IPS-11a (cell line): ENCODE measurements around the gene NTM.

Source experiments
- H3K4me3 ChIP-seq: one replicate; pipeline ENCODE4 v1.5.1; 2013; ENCODE audit warnings: low read depth, low read length, control low read depth

The NTM gene

GRCh38 chr11:132024587-132025295 lies 654.3 kb downstream of the NTM start:
- no peak overlapping the region for H3K4me3 ChIP-seq

DNA sequence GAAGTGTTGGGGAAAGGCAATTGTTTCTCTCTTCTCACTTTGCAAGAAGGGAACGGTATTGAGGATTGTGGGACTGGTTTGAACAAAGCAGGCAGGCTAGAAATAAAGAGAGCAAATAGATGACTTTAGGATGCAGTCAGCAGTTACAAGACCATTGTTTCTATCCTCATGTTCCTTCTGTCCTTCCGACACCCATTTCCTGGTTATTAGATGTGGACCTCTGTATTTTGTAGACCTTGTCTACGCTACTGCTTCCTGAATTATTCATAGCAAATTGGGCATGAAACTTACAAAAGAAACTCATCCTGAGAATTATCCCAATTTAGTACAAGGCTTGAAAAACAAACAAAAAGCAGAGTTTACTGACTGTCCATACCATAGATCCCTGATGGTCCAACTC lies 656.3 kb downstream of the NTM start:
- no peak overlapping the region for H3K4me3 ChIP-seq

DNA sequence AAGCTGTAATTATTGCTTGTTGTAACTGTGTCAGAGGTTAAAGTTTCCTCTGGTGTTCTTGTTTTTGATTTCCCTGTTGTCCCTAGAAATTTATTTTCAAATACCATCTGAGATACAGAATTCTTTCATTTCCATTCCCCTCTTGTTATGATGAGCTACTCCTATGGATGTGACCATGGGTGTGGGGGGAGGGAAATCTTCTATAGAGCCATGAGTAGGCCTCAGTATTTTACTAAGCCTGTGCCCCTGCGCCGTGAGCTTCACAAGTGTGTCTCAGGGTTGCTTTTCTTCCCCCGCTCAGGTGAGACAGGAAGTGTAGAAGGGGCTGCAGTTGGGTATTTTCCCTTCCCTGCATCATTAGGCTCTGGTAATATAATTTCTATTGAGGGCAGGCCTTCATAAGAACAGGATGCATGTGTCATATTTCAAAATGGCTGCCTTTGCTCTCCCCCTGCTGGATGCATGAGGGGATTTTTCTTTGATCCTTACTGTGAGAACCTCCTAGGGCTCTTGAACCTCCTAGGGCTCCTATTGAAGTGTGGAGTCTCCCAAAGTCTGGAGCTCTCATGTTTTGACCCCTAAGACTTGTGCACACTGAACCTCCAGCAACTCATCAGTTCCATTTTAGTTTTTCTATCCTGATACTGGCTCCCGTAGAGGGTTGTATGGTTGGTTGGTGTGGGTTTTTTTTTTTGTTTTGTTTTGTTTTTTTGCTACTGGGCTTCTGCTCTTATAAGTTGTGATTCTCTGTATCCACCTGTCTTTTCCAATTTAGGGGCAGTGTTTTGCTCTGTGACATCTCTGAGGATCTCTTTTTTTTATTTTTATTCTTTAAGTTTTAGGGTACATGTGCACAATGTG lies 658.2 kb downstream of the NTM start:
- H3K4me3 ChIP-seq = no peak overlapping the region

DNA sequence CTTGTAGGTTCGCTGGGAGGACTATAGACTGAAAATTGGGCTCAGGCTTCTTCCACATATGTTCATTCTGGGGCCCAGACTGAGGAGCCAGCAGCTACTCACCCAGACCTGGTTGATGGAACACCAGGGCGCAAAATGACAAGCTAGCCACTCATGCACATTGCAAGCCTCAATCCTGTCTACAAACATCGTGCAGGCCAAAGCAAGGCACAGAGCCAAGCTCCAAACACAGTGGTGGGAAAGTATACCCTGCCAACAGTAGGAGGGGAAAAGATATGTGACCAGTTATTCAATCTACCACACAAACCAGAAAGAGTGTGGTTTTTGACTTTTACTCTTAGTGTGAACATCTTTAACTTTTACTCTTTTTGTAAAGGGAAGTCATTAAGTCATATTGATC lies 660.5 kb downstream of the NTM start:
- H3K4me3 ChIP-seq = no peak overlapping the region

DNA sequence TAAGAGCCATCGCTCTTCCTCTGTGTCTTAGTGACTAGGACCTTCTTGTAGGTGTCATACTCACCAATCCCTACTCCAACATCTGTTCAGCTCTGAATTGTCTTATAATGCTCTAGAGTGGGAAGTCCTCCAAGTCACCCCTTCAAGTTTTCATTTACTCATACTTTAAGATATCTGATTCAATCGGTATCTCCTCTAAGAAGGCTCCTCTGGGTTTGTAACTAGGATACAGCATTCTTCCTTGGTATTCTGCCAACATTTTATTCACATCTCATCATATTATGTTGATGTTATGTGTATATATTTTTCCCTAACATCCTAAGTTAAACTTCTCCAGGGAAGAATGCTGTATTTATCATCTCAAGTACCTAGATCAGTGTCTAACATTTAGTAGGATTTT lies 662.1 kb downstream of the NTM start:
- no peak overlapping the region for H3K4me3 ChIP-seq

DNA sequence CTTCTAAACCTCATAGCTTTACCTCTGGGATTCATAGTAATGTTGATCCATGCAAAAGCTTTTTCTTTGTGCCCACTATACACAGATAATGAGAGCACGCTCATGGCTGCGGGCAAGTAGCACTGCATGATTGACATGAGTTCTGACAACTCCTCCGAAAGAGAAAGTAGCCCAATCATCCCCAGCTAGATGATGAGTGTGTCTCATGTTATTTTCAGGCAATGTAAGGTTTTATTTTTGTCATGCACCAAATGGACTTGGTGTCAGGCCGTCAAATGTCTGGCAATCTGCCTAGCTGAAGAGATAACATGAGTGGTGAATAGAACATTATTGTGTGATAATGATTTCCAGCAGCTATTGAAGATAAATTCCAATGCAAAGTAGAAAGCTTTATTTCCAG lies 662.6 kb downstream of the NTM start:
- no peak overlapping the region for H3K4me3 ChIP-seq

GRCh38 chr11:132035228-132035627 lies 664.8 kb downstream of the NTM start:
- no peak overlapping the region for H3K4me3 ChIP-seq

GRCh38 chr11:132035766-132036165 lies 665.4 kb downstream of the NTM start:
- no peak overlapping the region for H3K4me3 ChIP-seq

GRCh38 chr11:132036220-132036619 lies 665.8 kb downstream of the NTM start:
- no peak overlapping the region for H3K4me3 ChIP-seq

- no peak overlapping the region for H3K4me3 ChIP-seq
Observed at GRCh38 chr11:132036746-132037466, 666.5 kb downstream of the NTM start.

GRCh38 chr11:132037467-132037862 lies 667.0 kb downstream of the NTM start:
- H3K4me3 ChIP-seq = no peak overlapping the region

DNA sequence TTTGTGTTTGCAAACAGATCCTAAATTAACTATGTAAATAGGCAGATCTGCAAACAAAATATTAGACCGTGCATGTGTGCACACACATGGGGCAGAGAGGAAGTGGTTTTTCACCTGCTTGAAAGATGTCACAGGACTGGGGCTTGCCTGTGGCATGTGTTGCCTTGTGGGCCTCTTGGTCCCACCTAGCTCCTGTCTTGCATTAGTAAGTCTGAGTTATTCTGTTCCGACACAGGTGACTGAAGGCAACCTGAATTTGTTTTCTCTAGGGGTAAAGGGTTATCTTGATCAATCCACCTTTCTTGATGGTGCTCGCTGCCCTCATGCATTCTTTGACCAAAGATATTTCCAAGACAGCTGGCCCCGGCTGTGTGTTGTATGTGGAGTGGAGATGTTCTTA lies 667.5 kb downstream of the NTM start:
- no peak overlapping the region for H3K4me3 ChIP-seq

DNA sequence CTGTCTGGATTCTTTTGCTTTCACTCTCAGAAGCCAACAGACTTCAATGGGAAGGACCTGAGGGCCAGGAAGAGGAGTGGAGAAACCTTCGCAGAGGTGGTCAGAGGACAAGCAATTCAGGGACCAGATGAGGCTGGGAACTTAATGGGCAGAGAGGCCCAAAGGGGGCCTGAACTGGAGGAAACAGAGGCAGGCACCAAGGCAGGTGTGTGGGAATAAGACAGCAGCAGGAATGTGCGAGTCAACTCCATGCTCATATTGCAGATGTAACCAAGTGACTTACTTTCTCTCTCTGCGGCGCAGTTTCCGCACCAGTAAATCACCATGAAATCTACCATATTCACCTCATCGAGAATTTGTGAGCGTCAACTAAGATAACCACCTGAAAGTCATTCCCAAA lies 669.1 kb downstream of the NTM start:
- H3K4me3 ChIP-seq = no peak overlapping the region

DNA sequence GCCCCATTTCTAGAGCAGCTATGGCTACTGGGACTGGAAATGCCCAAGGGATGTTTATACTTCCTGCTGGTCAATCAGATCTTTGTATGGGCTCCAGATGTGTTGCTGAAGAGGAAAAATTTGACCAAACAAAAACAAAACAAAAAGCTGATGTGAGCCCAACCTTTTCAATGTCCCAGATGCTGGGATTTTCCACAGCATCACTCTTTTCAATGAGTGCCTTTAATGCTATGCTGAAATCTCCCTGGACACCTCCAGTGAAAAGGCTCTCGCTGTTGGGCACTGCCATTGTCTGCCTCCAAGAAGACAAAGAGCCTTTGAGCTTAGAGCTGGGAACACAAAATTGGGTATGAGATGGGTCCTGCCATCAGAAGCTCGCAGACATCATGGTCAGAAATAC lies 671.9 kb downstream of the NTM start:
- H3K4me3 ChIP-seq = no peak overlapping the region

DNA sequence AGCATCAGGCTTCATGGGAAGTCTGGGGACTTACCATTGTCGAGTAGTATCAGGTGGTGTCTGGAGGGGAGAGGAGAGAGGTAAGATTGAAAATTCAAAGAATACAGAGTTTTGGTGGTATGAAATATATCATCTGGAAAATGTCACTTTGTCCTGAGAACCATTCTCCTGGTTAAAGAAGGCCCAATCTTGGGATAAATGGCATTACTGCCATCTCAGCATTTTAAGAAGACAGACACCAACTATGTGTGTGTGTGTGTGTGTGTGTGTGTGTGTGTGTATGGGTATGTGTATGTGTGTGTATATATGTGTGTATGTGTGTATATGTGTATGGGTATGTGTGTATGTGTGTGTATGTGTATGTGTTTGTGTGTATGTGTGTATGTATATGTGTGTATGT lies 673.3 kb downstream of the NTM start:
- no peak overlapping the region for H3K4me3 ChIP-seq

DNA sequence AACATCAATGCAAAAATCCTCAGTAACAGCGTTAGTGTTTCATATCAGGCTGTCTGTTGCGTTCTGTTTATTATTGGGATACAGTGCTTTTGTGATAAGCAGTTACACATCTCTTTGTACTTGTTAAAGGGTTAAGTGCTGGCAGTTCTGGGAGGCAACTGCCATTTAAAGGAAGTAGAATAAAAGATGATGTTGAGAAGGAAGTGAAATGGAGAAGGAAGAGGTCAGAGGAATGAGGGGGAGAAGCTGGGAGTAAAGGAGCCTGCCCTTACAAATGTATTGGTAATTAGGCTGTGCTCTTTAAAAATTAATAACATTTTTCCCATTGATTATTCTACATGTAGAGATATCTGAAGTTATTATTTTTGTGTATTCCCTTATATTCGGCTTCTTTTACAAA lies 674.7 kb downstream of the NTM start:
- no peak overlapping the region for H3K4me3 ChIP-seq

GRCh38 chr11:132046288-132046865 lies 676.0 kb downstream of the NTM start:
- no peak overlapping the region for H3K4me3 ChIP-seq

DNA sequence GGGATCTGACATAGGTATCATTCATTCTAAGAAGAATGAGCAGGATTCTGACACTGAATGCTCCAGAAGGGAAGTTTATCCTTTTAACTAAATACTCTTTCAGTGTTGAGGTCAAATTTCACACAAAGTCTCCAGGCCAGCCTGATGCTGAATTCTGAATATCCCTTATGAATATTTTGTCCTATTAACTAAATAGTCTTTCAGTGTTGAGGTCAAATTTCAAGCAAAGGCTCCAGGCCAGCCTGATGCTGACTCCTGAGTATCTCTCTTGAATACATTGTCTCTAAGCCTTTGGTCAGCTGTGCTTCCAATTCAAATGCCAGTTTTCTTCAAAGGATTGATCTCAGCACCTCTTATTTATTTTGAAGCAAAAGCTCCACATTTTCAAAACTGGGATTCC lies 676.8 kb downstream of the NTM start:
- H3K4me3 ChIP-seq = no peak overlapping the region

GRCh38 chr11:132048040-132048439 lies 677.6 kb downstream of the NTM start:
- no peak overlapping the region for H3K4me3 ChIP-seq

GRCh38 chr11:132049205-132049604 lies 678.8 kb downstream of the NTM start:
- H3K4me3 ChIP-seq = no peak overlapping the region

DNA sequence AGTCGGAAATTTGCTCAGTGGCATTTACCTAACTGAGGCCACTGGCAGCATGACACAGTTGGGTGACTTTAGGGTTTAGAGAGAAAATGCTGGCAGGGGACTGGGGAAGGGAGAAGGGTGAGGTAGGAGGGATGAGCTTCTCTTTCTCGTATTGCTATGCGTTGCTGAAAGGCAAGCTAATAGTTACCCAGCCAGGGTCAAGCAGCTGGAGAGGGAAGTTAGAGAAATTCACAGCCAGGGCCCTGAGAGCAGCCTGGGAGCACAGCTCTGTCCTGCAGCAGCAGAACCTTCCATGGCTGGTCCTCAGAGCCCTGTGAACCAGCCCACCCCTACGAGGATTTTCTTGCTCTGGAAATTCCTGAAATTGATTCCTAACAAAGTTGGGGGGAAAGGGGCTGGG lies 679.6 kb downstream of the NTM start:
- H3K4me3 ChIP-seq = no peak overlapping the region
